H9 (cell line): ENCODE results near the gene ANKRD13B. TPM values are rescaled to one million over a fixed set of nuclear protein-coding genes. Genes with fewer than 3 reads are reported as not detected.

ENCODE experiments used
- DNase-seq: peaks from one replicate; pipeline ENCODE4 v3.0.0-alpha.2; 2017
- H2AFZ ChIP-seq: one replicate; pipeline ENCODE4 v1.6.1; 2013; ENCODE audit warnings: mild to moderate bottlenecking, low read length, control low read depth, moderate library complexity
- H2AK5ac ChIP-seq: 2 replicates; pipeline ENCODE4 v1.6.1; 2013; ENCODE audit warnings: low read length, control low read depth, mixed read lengths; ENCODE audit not compliant: insufficient read length
- H2BK120ac ChIP-seq: one replicate; pipeline ENCODE4 v1.6.1; 2013; ENCODE audit warnings: low read depth, mild to moderate bottlenecking, low read length, control low read depth, inconsistent platforms; ENCODE audit not compliant: poor library complexity, severe bottlenecking
- H2BK12ac ChIP-seq: 2 replicates; pipeline ENCODE4 v1.6.1; 2013; ENCODE audit warnings: low read length, control low read depth, mixed read lengths, low read depth; ENCODE audit not compliant: insufficient read length
- H2BK15ac ChIP-seq: 2 replicates; pipeline ENCODE4 v1.6.1; 2013; ENCODE audit warnings: low read depth, low read length, control low read depth
- H2BK20ac ChIP-seq: one replicate; pipeline ENCODE4 v1.6.1; 2013; ENCODE audit warnings: low read depth, mild to moderate bottlenecking, low read length, control low read depth, inconsistent platforms; ENCODE audit not compliant: poor library complexity, severe bottlenecking
- H2BK5ac ChIP-seq: 2 replicates; pipeline ENCODE4 v1.6.1; 2013; ENCODE audit warnings: low read length, control low read depth, mixed read lengths; ENCODE audit not compliant: insufficient read length
- H3K14ac ChIP-seq: 2 replicates; pipeline ENCODE4 v1.6.1; 2013; ENCODE audit warnings: low read length, control low read depth; ENCODE audit not compliant: insufficient read depth
- H3K18ac ChIP-seq: 2 replicates; pipeline ENCODE4 v1.6.1; 2013; ENCODE audit warnings: low read depth, mild to moderate bottlenecking, mixed read lengths, low read length, control low read depth; ENCODE audit not compliant: insufficient read length
- H3K23ac ChIP-seq: 2 replicates; pipeline ENCODE4 v1.6.1; 2013; ENCODE audit warnings: low read length, control low read depth, mixed read lengths, low read depth; ENCODE audit not compliant: insufficient read length
- H3K23me2 ChIP-seq: 2 replicates; pipeline ENCODE4 v1.6.1; 2013; ENCODE audit warnings: low read depth, mild to moderate bottlenecking, mixed read lengths, low read length, control low read depth; ENCODE audit not compliant: insufficient read length, poor library complexity, severe bottlenecking
- H3K27ac ChIP-seq: 2 replicates; pipeline ENCODE4 v1.5.1; 2013; ENCODE audit warnings: low read length, control low read depth, mixed read lengths, low read depth; ENCODE audit not compliant: insufficient read length
- H3K27me3 ChIP-seq: 2 replicates; pipeline ENCODE4 v1.6.1; 2013; ENCODE audit warnings: low read length, control low read depth, inconsistent platforms; ENCODE audit not compliant: insufficient read depth
- H3K4ac ChIP-seq: 2 replicates; pipeline ENCODE4 v1.6.1; 2013; ENCODE audit warnings: low read depth, mild to moderate bottlenecking, control low read depth, inconsistent platforms, low read length, moderate library complexity
- H3K4me1 ChIP-seq: 2 replicates; pipeline ENCODE4 v1.6.1; 2013; ENCODE audit warnings: low read length, control low read depth, inconsistent platforms; ENCODE audit not compliant: insufficient read depth
- H3K4me2 ChIP-seq: 2 replicates; pipeline ENCODE4 v1.6.1; 2013; ENCODE audit warnings: low read length, control low read depth, mixed read lengths; ENCODE audit not compliant: insufficient read length, insufficient read depth
- H3K56ac ChIP-seq: 2 replicates; pipeline ENCODE4 v1.6.1; 2013; ENCODE audit warnings: low read depth, mild to moderate bottlenecking, mixed read lengths, low read length, control low read depth; ENCODE audit not compliant: insufficient read length
- H3K79me1 ChIP-seq: 2 replicates; pipeline ENCODE4 v1.6.1; 2013; ENCODE audit warnings: low read depth, mild to moderate bottlenecking, moderate library complexity, low read length, control low read depth, inconsistent platforms; ENCODE audit not compliant: insufficient read depth, poor library complexity, severe bottlenecking
- H3K79me2 ChIP-seq: 2 replicates; pipeline ENCODE4 v1.6.1; 2013; ENCODE audit warnings: low read length, control low read depth, inconsistent platforms; ENCODE audit not compliant: insufficient read depth
- H3K9ac ChIP-seq: 2 replicates; pipeline ENCODE4 v1.6.1; 2013; ENCODE audit warnings: low read length, control low read depth, mixed read lengths; ENCODE audit not compliant: insufficient read length; ENCODE audit errors: extremely low read depth
- H3K9me3 ChIP-seq: one replicate; pipeline ENCODE4 v1.6.1; 2013; ENCODE audit warnings: low read depth, low read length, inconsistent platforms; ENCODE audit not compliant: control insufficient read depth
- H3T11ph ChIP-seq: one replicate; pipeline ENCODE4 v1.6.1; 2013; ENCODE audit warnings: mild to moderate bottlenecking, low read length, control low read depth, inconsistent platforms
- H4K20me1 ChIP-seq: one replicate; pipeline ENCODE4 v1.6.1; 2013; ENCODE audit not compliant: control insufficient read depth, insufficient read length, insufficient read depth
- H4K5ac ChIP-seq: 2 replicates; pipeline ENCODE4 v1.6.1; 2013; ENCODE audit warnings: low read depth, mild to moderate bottlenecking, mixed read lengths, low read length, control low read depth; ENCODE audit not compliant: insufficient read length
- H4K8ac ChIP-seq: replicated peaks from 2 replicates; pipeline ENCODE4 v1.6.1; 2013; ENCODE audit warnings: low read length, control low read depth, mixed read lengths, low read depth; ENCODE audit not compliant: insufficient read length
- H4K91ac ChIP-seq: 2 replicates; pipeline ENCODE4 v1.6.1; 2013; ENCODE audit warnings: low read depth, mild to moderate bottlenecking, moderate library complexity, mixed read lengths, low read length, control low read depth; ENCODE audit not compliant: insufficient read length
- H3K27ac Mint-ChIP-seq, 3 experiments: 2 replicates in 2 of 3; 3 replicates in 1 of 3; pipeline ENCODE4 v1.8.0; 2020 to 2021; ENCODE audit warnings: mixed read lengths in 3 of 3, mild to moderate bottlenecking in 1 of 3, moderate library complexity in 1 of 3
- H3K27me3 Mint-ChIP-seq: 2 replicates; pipeline ENCODE4 v1.8.0; 2021; ENCODE audit warnings: low read depth, mild to moderate bottlenecking, moderate library complexity, mixed read lengths
- H3K36me3 Mint-ChIP-seq, 3 experiments: 2 replicates in 2 of 3; 3 replicates in 1 of 3; pipeline ENCODE4 v1.8.0; 2020 to 2021; ENCODE audit warnings: low read depth in 3 of 3, mixed read lengths in 3 of 3; ENCODE audit not compliant: insufficient read depth in 1 of 3
- H3K4me1 Mint-ChIP-seq, 2 experiments: 2 replicates each; pipeline ENCODE4 v1.8.0; 2020; ENCODE audit warnings: mixed read lengths in 2 of 2
- H3K4me3 Mint-ChIP-seq, 2 experiments: 2 replicates in 1 of 2; 3 replicates in 1 of 2; pipeline ENCODE4 v1.8.0; 2020 to 2021; ENCODE audit warnings: mild to moderate bottlenecking in 2 of 2, mixed read lengths in 2 of 2, moderate library complexity in 1 of 2
- H3K9me3 Mint-ChIP-seq, 2 experiments: 2 replicates in 1 of 2; 3 replicates in 1 of 2; pipeline ENCODE4 v1.8.0; 2020; ENCODE audit warnings: mild to moderate bottlenecking in 2 of 2, mixed read lengths in 2 of 2, moderate library complexity in 1 of 2
- CTCF ChIP-seq: fragments of 200-600 bp; sonication (generic); conservative IDR thresholded peaks from 3 replicates; pipeline ENCODE4 v1.8.0; 2021; ENCODE audit warnings: antibody characterized with exemption, mild to moderate bottlenecking
- WGBS: extraction: QIAGEN DNeasy Blood & Tissue Kit; methylation state at CpG from one replicate; pipeline ENCODE4 v1.1.7; 2013; ENCODE audit warnings: missing lambda C conversion rate, low lambda C conversion rate, mixed read lengths; ENCODE audit not compliant: insufficient read length; ENCODE audit errors: extremely low coverage; 5-methylcytosine and 5-hydroxymethylcytosine counted together
- total RNA-seq: library from RNA; stranded (reverse); gene quantifications from 2 replicates; pipeline ENCODE4 v1.2.1, GENCODE V29; 2021

ANKRD13B gene
- total RNA-seq, 1 experiment from 2014 or later, result 24.2 TPM

- Histone ChIP-seq H3K23me2 (peaks cover 11% of the 10 kb centered on the region), H2BK5ac (no peak overlapping the region), H2BK20ac (no peak overlapping the region), H3K9ac (peak overlapping the region; percentile 71), H3K27me3 (no peaks in the 10 kb centered on the region; the same call in 1 of the 2 replicates), H3K79me1 (no peaks in the 10 kb centered on the region), H3K4me1 (peaks cover 5% of the 10 kb centered on the region; the same call in 1 of the 2 replicates), H4K8ac (no peak overlapping the region), H4K20me1 (no peaks in the 10 kb centered on the region), H3K18ac (no peak overlapping the region), H3K4ac (no peak overlapping the region), H3K27ac (no peak overlapping the region), H3T11ph (no peak overlapping the region), H3K14ac (peak overlapping the region; percentile 92; the same call in 1 of the 2 replicates), H3K79me2 (no peaks in the 10 kb centered on the region), H3K23ac (no peak overlapping the region), H3K56ac (no peak overlapping the region), H2BK12ac (no peak overlapping the region), H4K5ac (no peak overlapping the region), H2AK5ac (no peak overlapping the region), H2BK15ac (no peak overlapping the region), H2AFZ (no peak overlapping the region), H4K91ac (no peak overlapping the region), H3K4me2 (peak overlapping the region; percentile 44), H3K9me3 (no peaks in the 10 kb centered on the region), H2BK120ac (no peak overlapping the region)
- peak overlapping the region; percentile 74 to 84 for H3K4me3 Mint-ChIP-seq
- no peak for DNase-seq
- WGBS, result no CpG with 5 or more reads among the region's 4 CpGs
- peaks cover 54% of the 10 kb centered on the region for H3K27me3 Mint-ChIP-seq
- peak overlapping the region in 1 of 3 experiments; percentile 57; a peak in 3 of 7 replicates for H3K27ac Mint-ChIP-seq
- no peaks in the 10 kb centered on the region for H3K36me3 Mint-ChIP-seq
- TF ChIP-seq CTCF, result no peak
- H3K4me1 Mint-ChIP-seq, result peaks cover 36 to 54% of the 10 kb centered on the region in 2 experiments
- H3K9me3 Mint-ChIP-seq, result no peaks in the 10 kb centered on the region
Observed at GRCh38 chr17:29623283-29623647, 30.3 kb downstream of the ANKRD13B start.
